SK-N-SH (cell line): ENCODE results near the gene SFN. TPM values are rescaled to one million over a fixed set of nuclear protein-coding genes. Genes with fewer than 3 reads are reported as not detected.

Experiments
- CTCF ChIA-PET: fragments of 300-600, 350-600 bp; formaldehyde crosslinking; extraction: SDS; loops from one replicate; lab custom pipeline; 2021; lab: Yijun Ruan, JAX
- POLR2A ChIA-PET: fragments of 350-600 bp; sonication (Branson Sonifier 250); formaldehyde crosslinking; extraction: SDS; loops from one replicate; lab custom pipeline; 2020; ENCODE audit warnings: antibody characterized with exemption, inconsistent platforms; lab: Yijun Ruan, JAX
- DNase-seq: peaks from one replicate; pipeline ENCODE4 v3.0.0; 2012
- H2AFZ ChIP-seq: fragments of 200-600 bp; sonication (generic); 2 replicates; pipeline ENCODE4 v1.8.1; 2016; ENCODE audit warnings: antibody characterized with exemption, mild to moderate bottlenecking, low read depth
- H3F3A ChIP-seq: fragments of 200-600 bp; sonication (generic); replicated peaks from 2 replicates; pipeline ENCODE3; 2016; ENCODE audit warnings: antibody characterized with exemption, mild to moderate bottlenecking; ENCODE audit not compliant: insufficient read depth
- H3K27ac ChIP-seq, 2 experiments: fragments of 200-500 bp in 1 of 2; fragments of 200-600 bp in 1 of 2; sonication (Bioruptor generic) in 1 of 2; sonication (generic), shearing (Covaris generic) in 1 of 2; 2 replicates each; pipeline versions ENCODE4 v1.5.1 to v1.6.1; 2014 to 2016; ENCODE audit warnings: low read depth in 2 of 2, inconsistent platforms in 1 of 2, low read length in 1 of 2, mild to moderate bottlenecking in 1 of 2, mixed read lengths in 1 of 2
- H3K27me3 ChIP-seq: fragments of 200-600 bp; sonication (generic), shearing (Covaris generic); 2 replicates; pipeline ENCODE4 v1.6.1; 2016; ENCODE audit warnings: mixed run types; ENCODE audit not compliant: insufficient read depth
- H3K36me3 ChIP-seq, 2 experiments: fragments of 200-500 bp in 1 of 2; fragments of 200-600 bp in 1 of 2; sonication (Bioruptor generic) in 1 of 2; sonication (generic) in 1 of 2; replicated peaks in 1 of 2; 2 replicates each; pipeline versions ENCODE3 to v1.5.1; 2014 to 2016; ENCODE audit warnings: low read length in 1 of 2, mild to moderate bottlenecking in 1 of 2; ENCODE audit not compliant: insufficient read depth in 2 of 2, control insufficient read depth in 1 of 2
- H3K4me1 ChIP-seq, 2 experiments: fragments of 200-500 bp in 1 of 2; fragments of 200-600 bp in 1 of 2; sonication (Bioruptor generic) in 1 of 2; sonication (generic), shearing (Covaris generic) in 1 of 2; 2 replicates each; pipeline versions ENCODE4 v1.5.1 to v1.6.1; 2014 to 2016; ENCODE audit warnings: low read depth in 1 of 2, low read length in 1 of 2, mixed run types in 1 of 2; ENCODE audit not compliant: insufficient read depth in 2 of 2, control insufficient read depth in 1 of 2
- H3K4me2 ChIP-seq: fragments of 200-600 bp; sonication (generic), shearing (Covaris generic); 2 replicates; pipeline ENCODE4 v1.6.1; 2017; ENCODE audit warnings: mixed run types
- H3K4me3 ChIP-seq, 2 experiments: fragments of 200-500 bp in 1 of 2; fragments of 200-600 bp in 1 of 2; sonication (Bioruptor generic) in 1 of 2; sonication (generic), shearing (Covaris generic) in 1 of 2; 2 replicates each; pipeline versions ENCODE4 v1.5.1 to v1.8.1; 2014 to 2016; ENCODE audit warnings: low read depth in 2 of 2, inconsistent platforms in 1 of 2, low read length in 1 of 2, mild to moderate bottlenecking in 1 of 2, mixed read lengths in 1 of 2, moderate library complexity in 1 of 2
- H3K79me2 ChIP-seq: fragments of 200-600 bp; sonication (generic); 2 replicates; pipeline ENCODE4 v1.8.1; 2017; ENCODE audit warnings: mild to moderate bottlenecking; ENCODE audit not compliant: insufficient read depth
- H3K9ac ChIP-seq: fragments of 200-600 bp; sonication (generic); 2 replicates; pipeline ENCODE4 v1.6.1; 2017; ENCODE audit warnings: mixed run types
- H3K9me2 ChIP-seq: fragments of 200-600 bp; sonication (generic); 2 replicates; pipeline ENCODE4 v1.6.1; 2017; ENCODE audit warnings: mixed run types
- H3K9me3 ChIP-seq: fragments of 200-600 bp; sonication (generic); 2 replicates; pipeline ENCODE4 v1.6.1; 2017; ENCODE audit warnings: mixed run types, mild to moderate bottlenecking, moderate library complexity
- H4K20me1 ChIP-seq: fragments of 200-600 bp; sonication (generic); 2 replicates; pipeline ENCODE4 v1.6.1; 2017; ENCODE audit warnings: mild to moderate bottlenecking, mixed run types; ENCODE audit not compliant: insufficient read depth
- ELF1 ChIP-seq: IDR thresholded peaks from 2 replicates; pipeline ENCODE4 v1.4.0; 2012
- EZH2phosphoT487 ChIP-seq: fragments of 200-600 bp; sonication (generic); IDR thresholded peaks from 2 replicates; pipeline ENCODE4 v1.6.1; 2017; ENCODE audit warnings: low read depth, mixed run types, mild to moderate bottlenecking, antibody characterized with exemption, moderate library complexity, borderline replicate concordance
- GABPA ChIP-seq: IDR thresholded peaks from 2 replicates; pipeline ENCODE4 v1.4.0; 2012; ENCODE audit warnings: low read depth, mild to moderate bottlenecking
- MEF2A ChIP-seq: IDR thresholded peaks from 2 replicates; pipeline ENCODE4 v1.4.0; 2012; ENCODE audit warnings: low read depth, borderline replicate concordance
- MXI1 ChIP-seq: IDR thresholded peaks from 2 replicates; pipeline ENCODE4 v1.6.1; 2012; ENCODE audit warnings: mild to moderate bottlenecking, low read depth, low read length, improper control_type of control experiment
- NRF1 ChIP-seq: IDR thresholded peaks from 2 replicates; pipeline ENCODE4 v1.6.1; 2012; ENCODE audit warnings: low read depth, mild to moderate bottlenecking, low read length
- RAD21 ChIP-seq: IDR thresholded peaks from 2 replicates; pipeline ENCODE4 v1.6.1; 2012; ENCODE audit warnings: mild to moderate bottlenecking, low read length
- RFX5 ChIP-seq: IDR thresholded peaks from 2 replicates; pipeline ENCODE4 v1.6.1; 2012; ENCODE audit warnings: mild to moderate bottlenecking, improper control_type of control experiment, low read length
- SIN3A ChIP-seq: IDR thresholded peaks from 2 replicates; pipeline ENCODE4 v1.6.1; 2012; ENCODE audit warnings: low read depth, mild to moderate bottlenecking, low read length, moderate library complexity, borderline replicate concordance
- YY1 ChIP-seq: IDR thresholded peaks from 2 replicates; pipeline ENCODE4 v1.4.0; 2012; ENCODE audit warnings: low read depth, mild to moderate bottlenecking
- WGBS: methylation state at CpG from one replicate; pipeline ENCODE4 v1.1.6; 2017; ENCODE audit warnings: low lambda C conversion rate; 5-methylcytosine and 5-hydroxymethylcytosine counted together
- polyA plus RNA-seq, 3 experiments: library from polyadenylated mRNA; depleted of rRNA; stranded (reverse); fragments of >200 nt; gene quantifications; 2 replicates each; pipeline ENCODE4 v1.2.3, GENCODE V29; 2012
- TF ChIP-seq, protein P1 (sequence below): fragments of 150-350 bp; IDR thresholded peaks from 2 replicates; pipeline ENCODE4 v1.6.1; 2016; ENCODE audit warnings: mild to moderate bottlenecking, low read depth, low read length
- TF ChIP-seq, protein P2 (sequence below): IDR thresholded peaks from 2 replicates; pipeline ENCODE4 v1.4.0; 2012; ENCODE audit warnings: low read depth
- TF ChIP-seq, protein P3 (sequence below): IDR thresholded peaks from 2 replicates; pipeline ENCODE4 v1.6.1; 2012; ENCODE audit warnings: mild to moderate bottlenecking, low read depth, low read length, moderate library complexity
- TF ChIP-seq, protein P4 (sequence below): IDR thresholded peaks from 2 replicates; pipeline ENCODE4; 2012

SFN gene
- polyA plus RNA-seq, 1 of the 3 experiments (the other 2 are of a cell fraction): 0.18 TPM

DNA sequence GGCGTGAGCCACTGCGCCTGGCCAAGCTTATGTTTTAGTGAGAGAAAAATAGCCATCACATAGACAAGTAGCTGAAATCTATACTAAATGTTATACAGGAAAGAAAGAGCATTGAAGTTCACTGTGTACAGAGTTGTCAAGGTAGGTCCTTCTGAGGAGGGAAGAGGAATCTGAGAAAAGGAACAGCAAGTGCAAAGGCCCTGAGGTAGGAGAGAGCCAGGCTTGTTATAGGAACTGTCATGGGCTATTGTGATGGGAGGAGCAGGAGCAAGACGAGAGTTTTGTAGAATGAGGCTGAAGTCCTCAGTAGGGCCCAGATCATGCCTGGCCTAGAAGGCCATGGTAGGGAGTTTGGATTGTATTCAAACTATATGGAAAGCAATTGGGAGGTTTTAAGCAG is 31.9 kb upstream of the SFN start (continued):
- TF ChIP-seq, protein P1, sequence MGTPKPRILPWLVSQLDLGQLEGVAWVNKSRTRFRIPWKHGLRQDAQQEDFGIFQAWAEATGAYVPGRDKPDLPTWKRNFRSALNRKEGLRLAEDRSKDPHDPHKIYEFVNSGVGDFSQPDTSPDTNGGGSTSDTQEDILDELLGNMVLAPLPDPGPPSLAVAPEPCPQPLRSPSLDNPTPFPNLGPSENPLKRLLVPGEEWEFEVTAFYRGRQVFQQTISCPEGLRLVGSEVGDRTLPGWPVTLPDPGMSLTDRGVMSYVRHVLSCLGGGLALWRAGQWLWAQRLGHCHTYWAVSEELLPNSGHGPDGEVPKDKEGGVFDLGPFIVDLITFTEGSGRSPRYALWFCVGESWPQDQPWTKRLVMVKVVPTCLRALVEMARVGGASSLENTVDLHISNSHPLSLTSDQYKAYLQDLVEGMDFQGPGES: no peak

DNA sequence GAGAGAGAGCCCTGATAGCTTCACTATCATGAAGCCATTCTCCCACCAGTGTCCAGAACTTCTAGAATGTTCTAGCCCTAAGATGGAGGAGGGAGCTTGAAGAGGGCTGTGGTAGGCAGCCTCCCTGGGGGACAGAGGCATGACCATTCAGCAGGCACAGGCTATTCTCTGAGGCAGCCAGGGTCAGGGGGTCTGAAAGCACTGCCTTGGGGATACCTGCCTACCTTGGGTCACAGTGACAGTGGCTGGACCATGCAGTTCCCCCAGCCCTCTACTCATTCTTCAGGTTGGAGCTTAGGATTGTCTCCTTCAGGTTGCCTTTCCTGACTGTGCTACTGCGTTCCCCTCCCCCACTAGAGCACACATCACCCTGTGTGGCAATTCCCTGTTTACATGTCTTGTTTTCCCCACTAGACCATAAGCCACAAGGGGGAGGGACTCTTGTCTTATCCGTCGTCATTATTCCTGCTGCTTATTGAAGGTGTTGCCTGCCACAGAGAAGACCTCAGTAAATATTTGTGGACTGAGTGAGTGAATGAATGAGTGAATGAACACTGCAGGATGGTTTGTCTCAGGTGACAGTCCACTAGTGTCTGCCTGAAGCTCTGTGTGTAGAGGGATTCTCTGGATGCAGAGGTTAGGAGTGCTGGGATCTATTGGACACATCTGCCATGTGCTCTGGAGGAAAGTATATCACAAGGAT is 31.3 kb upstream of the SFN start:
- H3K27me3 ChIP-seq: no peaks in the 10 kb centered on the region
- no peaks in the 10 kb centered on the region for H3K9me3 ChIP-seq
- TF ChIP-seq MXI1 (no peak), NRF1 (no peak), GABPA (no peak), EZH2phosphoT487 (no peak), RFX5 (no peak), MEF2A (no peak), SIN3A (no peak), YY1 (no peak), ELF1 (no peak), RAD21 (no peak)
- TF ChIP-seq, protein P1: no peak
- TF ChIP-seq, protein P2, sequence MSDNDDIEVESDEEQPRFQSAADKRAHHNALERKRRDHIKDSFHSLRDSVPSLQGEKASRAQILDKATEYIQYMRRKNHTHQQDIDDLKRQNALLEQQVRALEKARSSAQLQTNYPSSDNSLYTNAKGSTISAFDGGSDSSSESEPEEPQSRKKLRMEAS: no peak
- TF ChIP-seq, protein P3, sequence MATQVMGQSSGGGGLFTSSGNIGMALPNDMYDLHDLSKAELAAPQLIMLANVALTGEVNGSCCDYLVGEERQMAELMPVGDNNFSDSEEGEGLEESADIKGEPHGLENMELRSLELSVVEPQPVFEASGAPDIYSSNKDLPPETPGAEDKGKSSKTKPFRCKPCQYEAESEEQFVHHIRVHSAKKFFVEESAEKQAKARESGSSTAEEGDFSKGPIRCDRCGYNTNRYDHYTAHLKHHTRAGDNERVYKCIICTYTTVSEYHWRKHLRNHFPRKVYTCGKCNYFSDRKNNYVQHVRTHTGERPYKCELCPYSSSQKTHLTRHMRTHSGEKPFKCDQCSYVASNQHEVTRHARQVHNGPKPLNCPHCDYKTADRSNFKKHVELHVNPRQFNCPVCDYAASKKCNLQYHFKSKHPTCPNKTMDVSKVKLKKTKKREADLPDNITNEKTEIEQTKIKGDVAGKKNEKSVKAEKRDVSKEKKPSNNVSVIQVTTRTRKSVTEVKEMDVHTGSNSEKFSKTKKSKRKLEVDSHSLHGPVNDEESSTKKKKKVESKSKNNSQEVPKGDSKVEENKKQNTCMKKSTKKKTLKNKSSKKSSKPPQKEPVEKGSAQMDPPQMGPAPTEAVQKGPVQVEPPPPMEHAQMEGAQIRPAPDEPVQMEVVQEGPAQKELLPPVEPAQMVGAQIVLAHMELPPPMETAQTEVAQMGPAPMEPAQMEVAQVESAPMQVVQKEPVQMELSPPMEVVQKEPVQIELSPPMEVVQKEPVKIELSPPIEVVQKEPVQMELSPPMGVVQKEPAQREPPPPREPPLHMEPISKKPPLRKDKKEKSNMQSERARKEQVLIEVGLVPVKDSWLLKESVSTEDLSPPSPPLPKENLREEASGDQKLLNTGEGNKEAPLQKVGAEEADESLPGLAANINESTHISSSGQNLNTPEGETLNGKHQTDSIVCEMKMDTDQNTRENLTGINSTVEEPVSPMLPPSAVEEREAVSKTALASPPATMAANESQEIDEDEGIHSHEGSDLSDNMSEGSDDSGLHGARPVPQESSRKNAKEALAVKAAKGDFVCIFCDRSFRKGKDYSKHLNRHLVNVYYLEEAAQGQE: no peak
- TF ChIP-seq, protein P4, sequence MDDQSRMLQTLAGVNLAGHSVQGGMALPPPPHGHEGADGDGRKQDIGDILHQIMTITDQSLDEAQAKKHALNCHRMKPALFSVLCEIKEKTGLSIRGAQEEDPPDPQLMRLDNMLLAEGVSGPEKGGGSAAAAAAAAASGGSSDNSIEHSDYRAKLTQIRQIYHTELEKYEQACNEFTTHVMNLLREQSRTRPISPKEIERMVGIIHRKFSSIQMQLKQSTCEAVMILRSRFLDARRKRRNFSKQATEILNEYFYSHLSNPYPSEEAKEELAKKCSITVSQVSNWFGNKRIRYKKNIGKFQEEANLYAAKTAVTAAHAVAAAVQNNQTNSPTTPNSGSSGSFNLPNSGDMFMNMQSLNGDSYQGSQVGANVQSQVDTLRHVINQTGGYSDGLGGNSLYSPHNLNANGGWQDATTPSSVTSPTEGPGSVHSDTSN: no peak
- H3K4me3 ChIP-seq: no peak overlapping the region
- peaks cover 3% of the 10 kb centered on the region for H3F3A ChIP-seq
- ChIA-PET CTCF (interaction anchor here (0.8 to 3.5 kb wide), 6 partner anchors 22 to 229 kb away, joined by 3 to 15 read pairs (median 4); no protein-coding TSS in a partner anchor), POLR2A (no interaction called here)
- H3K9ac ChIP-seq: no peak overlapping the region
- WGBS: 96% methylated on average over 3 of the region's 3 CpGs
- H3K79me2 ChIP-seq: peaks cover 42% of the 10 kb centered on the region
- H3K27ac ChIP-seq: no peak overlapping the region
- no peaks in the 10 kb centered on the region for H4K20me1 ChIP-seq
- no peak overlapping the region for H3K4me2 ChIP-seq
- no peak for DNase-seq
- peaks cover 12 to 33% of the 10 kb centered on the region in 2 experiments for H3K36me3 ChIP-seq
- H3K9me2 ChIP-seq: no peaks in the 10 kb centered on the region
- peaks cover 0 to 16% of the 10 kb centered on the region in 2 experiments; a peak in 1 of 4 replicates for H3K4me1 ChIP-seq
- H2AFZ ChIP-seq: no peak overlapping the region
